Esophagus mucosa (tissue), 1 donor: ENCODE results near the gene RIOK1. TPM values are rescaled to one million over a fixed set of nuclear protein-coding genes. Genes with fewer than 3 reads are reported as not detected.

Experiments used
- ATAC-seq: fragments of 200-7000 bp; cut with Tn5 transposase; one replicate; pipeline ENCODE4 v1.9.1; 2020
- total RNA-seq: library from RNA; stranded (reverse); gene quantifications from one replicate; pipeline ENCODE4 v1.2.4, GENCODE V29; 2023
- donor health status: DM: yes; HTN: yes; CAD: no.

RIOK1 gene
- total RNA-seq, 1 donor from 2014 or later, result 21.5 TPM

DNA sequence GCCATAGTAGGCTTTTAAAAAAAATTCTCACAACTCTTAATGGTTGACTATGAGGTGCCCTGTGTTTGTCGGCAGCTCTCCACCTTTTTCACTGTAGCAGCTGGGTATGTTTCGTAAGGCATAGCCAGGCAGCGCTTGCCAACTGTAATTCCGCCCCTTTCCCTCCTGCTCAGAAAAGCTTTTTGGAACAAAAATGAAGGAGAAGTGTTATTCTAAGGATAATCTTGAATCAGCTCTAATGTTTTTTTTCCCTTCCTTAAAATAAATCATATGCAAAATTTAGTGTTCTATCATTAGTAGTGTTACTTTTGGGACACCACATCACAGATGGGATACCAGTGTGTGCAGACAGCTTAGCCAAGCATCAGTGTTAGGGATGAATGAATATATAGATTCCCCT is 21.2 kb downstream of the RIOK1 start:
- no peak for ATAC-seq

DNA sequence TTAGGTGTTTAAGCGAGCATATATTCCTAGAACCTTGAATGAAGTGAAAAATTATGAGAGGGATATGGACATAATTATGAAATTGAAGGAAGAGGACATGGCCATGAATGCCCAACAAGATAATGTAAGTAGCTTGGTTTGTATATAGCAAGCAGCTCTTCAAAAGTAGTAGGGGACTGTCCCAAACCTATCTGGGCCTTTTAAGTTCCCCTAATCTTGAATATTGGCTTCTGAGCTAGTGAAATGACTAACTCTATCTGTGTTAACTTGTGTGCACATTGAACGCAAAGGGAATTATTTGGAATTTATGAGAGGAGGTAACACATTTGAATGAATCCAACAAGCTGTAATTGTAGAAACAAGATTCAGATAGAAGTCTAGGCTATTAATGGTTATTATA is 21.7 kb downstream of the RIOK1 start:
- ATAC-seq, result no peak

DNA sequence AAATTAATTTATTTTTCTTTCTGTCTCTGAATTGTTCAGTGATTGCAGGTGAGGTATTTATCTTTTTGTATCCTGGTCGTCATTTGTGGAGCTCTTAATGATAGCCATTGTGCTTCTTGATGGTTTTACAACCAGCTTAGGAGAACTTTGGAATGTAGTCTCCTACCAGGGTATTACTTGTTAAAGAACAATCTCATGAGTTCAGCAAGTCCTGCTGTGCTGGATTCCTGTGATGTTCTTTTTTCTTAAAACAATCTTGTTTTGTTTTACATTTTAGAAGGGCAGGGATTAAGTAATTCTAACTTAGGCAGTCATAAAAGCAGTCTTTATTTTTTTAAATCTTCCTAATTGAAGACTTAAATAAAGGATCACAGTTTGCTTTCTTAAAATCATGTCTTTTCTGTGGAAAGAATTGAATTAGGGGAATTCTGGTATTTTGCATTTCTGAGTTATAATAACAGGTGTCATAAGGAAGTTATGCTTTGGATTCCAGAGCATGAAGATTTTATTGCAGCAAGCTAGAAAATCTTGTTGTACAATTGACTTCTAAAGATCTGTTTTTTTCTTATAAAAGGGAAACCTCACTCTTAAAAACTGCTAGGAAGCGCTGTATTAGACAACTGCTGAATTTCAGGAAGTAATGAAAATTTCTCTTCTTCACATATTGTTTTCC is 23.7 kb downstream of the RIOK1 start:
- no peak for ATAC-seq

DNA sequence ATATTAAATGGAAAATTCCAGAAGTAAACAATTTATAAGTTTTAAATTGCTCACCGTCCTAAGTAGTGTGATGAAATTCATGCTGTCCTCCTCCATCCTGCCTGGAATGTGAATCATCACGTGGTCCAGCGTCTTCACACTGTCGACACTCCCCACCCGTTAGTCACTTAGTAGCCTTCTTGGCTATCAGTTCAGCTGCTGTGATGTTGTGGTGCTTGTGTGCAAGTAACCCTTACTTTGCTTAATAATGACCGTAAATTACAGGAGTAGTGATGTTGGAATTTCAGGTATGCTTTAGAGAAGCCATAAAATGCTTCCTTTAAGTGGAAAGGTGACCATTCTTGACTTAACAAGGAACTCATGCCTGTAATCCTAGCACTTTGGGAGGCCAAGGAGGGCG is 25.2 kb downstream of the RIOK1 start:
- no peak for ATAC-seq

DNA sequence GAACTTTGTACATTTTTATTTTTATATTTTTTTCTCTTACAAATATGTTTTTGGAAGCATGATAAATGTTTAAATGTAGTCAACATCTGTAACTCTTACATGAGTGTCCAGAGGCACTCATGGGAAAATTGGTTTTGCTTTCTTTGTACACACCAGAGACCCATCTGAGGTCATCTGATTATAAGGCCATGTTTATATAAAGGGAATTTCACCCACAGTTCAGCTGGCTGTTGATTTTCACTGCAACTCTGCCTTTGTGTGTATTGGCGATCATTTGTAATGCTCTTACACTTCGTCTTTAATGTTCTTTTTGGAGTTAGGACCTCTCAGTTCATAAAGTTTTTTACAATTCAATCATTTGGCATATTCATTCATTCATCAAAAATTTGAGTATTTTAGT is 28.1 kb downstream of the RIOK1 start:
- no peak for ATAC-seq

DNA sequence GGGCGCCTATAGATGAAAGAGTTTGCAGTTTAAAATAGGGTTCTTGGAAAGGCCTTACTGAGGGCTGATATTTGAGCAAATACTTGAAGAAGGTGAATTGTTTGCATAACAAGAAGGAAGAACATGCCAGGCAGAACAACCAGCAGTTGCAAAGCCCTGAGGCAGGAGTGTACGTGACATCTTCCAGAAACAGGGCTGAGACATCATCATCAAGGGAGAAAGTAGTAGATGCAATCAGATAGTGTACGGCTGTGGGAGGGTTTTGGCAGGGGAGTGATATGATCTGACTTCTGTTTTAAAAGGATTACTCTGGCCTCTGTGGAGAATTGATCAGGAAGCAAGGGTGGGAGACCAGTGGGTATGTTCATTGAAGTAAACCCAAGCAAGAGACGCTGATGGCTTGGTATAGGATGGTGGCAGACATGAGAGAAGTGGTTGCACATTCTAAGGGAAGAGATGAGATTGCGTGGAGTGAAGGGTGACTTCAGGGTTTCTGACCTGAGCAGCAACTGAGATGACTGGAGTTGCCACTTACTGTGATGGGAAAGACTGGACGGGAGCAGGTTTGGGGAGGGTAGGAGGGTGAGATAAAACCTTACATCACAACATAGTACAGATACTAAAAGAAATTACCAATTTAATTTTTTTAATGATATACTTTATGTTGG is 28.8 kb downstream of the RIOK1 start:
- peak; percentile 71 for ATAC-seq

DNA sequence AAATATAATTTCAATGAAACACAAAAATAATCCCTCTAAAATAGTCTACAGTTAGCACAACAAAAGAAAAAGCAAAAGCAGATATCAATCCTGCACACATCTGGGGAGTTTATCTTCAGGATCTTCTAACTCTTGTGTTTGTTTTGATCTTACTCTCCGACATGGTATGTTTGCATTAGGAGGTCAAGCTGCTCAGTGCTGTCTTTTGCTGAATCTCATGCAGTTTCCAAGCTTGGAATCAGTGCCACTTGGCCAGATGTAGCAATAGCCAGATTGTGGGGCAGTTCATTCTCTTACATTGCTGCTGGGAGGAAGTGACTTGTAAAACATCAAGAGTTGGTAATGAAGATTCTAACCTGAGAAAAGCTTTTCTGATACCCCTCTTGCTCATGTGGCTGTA is 29.5 kb downstream of the RIOK1 start:
- no peak for ATAC-seq

DNA sequence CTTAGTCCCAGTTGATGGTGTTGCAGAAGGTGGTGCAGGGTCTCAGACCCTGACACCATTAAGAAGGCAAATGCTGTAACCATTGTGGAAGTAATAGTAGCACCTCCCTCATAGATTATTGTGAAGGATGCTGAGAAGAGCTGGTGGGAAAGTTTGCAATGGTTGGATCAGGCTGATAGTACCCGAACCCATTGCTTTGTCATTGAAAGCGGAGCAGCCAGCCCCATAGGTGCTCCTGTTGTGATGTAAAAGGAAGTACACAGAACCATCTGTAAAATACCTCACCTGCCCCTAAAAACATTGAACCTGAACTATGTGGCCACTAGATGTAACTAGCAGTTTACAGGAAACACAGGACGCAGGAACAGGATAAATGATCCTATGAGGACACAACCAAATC is 31.5 kb downstream of the RIOK1 start:
- no peak for ATAC-seq

DNA sequence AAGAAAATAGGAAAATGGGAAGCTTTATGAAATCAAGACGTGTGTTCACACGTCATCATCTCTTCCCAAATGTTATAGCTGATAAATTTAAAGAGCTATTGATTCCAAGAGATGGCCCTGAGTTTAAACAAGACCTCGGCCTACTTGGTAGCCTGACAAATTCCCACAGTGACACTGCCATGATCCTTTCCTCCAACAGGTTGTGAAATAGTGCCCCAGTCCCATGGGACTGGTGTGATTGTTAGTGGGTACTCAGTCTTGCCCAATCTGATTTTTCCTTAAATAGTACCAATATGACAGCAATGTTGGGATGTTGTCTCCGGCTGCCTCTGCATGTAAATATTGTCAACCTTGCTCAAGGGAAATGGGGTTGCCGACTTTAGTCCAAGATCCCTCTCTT is 34.5 kb downstream of the RIOK1 start:
- ATAC-seq, result no peak

DNA sequence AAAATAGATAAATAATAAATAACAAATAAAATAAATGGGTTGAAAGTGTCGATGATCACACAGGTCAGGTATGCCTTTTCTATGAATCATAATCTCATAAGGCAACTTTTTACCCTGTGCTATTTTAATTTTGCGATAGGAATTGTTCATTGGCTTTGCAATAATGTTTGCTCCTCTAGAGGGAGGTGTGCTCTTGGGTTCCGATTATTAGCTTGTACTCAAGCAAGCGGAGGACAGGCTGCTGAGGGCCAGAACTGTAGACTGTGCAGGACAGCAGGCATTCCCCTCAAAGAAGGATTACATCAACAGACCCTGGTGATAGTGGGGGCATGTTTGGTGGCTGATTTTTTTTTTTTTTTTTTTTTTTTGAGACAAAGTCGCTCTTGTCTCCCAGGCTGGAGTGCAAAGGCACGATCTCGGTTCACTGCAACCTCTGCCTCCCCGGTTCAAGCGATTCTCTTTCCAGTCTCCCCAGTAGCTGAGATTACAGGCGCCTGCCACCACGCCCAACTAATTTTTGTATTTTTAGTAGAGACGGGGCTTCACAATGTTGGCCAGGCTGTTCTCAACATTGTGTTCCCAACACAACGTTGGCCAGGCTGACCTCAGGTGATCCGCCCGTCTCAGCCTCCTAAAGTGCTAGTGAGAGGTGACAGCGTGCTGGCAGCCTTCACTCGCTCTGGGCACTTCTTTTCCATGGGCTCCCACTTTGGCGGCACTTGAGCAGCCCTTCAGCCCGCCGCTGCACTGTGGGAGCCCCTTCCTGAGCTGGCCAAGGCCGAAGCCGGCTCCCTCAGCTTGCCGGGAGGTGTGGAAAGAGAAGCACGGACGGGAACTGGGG is 35.6 kb downstream of the RIOK1 start:
- peak; percentile 89 for ATAC-seq

DNA sequence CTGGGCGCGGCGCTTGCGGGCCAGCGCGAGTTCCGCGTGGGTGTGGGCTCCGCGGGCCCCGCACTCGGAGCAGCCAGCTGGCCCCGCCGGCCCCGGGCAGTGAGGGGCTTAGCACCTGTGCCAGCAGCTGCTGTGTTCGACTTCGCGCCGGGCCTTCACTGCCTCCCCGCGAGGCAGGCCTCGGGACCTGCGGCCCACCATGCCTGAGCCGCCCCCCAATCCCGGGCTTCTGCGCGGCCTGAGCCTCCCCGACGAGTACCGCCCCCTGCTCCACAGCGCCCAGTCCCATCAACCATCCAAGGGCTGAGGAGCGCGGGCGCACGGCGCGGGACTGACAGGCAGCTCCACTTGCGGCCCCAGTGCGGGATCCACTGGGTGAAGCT is 36.2 kb downstream of the RIOK1 start:
- no peak for ATAC-seq

DNA sequence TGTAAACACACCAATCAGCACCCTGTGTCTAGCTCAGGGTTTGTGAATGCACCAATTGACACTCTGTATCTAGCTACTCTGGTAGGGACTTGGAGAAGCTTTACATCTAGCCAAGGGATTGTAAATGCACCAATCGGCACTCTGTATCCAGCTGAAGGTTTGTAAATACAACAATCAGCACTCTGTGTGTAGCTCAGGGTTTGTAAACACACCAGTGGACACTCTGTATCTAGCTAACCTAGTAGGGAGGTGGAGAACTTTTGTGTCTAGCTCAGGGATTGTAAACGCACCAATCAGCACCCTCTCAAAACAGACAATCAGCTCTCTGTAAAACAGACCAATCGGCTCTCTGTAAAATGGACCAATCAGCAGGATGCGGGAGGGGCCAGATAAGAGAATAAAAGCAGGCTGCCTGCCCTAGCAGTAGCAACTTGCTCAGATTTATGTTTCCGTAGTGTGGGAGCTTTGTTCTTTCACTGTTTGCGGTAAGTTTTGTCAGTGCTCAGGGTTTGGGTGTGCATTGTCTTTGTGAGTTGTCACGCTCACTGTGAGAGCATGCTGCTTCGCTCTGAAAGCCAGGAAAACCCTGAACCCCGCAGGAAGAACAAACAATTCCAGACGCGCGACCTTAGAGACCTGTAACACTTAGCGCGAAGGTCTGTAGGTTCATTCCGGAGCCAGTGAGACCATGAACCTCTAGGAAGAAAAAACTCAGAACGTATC is 37.0 kb downstream of the RIOK1 start:
- peak; percentile 59 for ATAC-seq

DNA sequence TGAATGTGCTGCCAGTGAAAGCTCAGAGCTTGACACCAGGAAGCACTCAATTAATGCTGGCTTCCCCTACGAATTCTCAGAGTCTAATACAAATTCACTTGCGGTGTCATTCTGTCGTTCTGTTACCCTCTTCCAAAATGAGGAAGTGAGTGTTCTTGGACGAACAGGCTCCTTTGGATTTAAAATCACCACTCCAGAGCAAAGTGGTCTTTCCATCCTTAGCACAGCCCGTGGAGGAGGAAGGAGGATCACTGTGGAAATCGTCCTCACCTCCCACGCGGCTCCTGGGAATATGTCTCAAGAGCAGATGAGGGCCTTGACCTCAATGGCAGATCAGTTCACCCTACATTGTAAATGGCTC is 41.7 kb downstream of the RIOK1 start:
- ATAC-seq, result no peak

DNA sequence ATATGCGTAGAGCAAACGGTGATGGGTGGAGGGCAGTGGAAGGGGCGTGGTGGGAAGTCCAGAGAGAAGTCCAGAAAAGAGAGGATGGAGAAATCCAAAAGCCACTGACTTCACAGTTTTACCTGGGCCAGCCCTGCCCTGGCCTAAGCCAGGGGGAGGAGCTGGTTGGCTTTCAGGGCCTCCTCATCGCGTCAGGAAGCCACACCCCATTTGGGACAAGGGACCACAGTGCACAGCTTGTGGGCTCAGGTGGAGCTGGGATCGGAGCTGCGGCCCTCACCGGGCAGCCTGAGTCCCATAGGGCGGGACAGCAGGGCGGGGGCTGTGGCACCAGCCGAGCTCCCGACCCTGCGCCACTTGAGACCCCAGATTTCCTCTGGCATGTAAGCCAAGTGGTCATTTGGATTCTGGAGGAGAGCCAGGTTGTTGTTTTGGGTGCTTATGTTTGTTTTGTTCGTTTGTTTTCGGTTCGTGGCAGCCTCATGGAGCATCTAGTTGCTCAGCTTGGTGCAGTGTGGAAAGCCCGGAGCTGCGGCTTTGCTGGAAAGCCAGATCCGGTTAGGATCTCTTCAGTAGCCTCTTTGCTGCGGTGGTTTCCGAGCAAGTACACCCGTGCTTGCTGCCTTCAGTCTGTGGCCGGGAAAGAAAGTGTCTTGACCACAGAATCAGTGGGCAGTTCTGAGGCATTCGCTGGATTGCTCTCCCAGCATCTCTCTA is 42.2 kb downstream of the RIOK1 start:
- peak; percentile 54 for ATAC-seq

DNA sequence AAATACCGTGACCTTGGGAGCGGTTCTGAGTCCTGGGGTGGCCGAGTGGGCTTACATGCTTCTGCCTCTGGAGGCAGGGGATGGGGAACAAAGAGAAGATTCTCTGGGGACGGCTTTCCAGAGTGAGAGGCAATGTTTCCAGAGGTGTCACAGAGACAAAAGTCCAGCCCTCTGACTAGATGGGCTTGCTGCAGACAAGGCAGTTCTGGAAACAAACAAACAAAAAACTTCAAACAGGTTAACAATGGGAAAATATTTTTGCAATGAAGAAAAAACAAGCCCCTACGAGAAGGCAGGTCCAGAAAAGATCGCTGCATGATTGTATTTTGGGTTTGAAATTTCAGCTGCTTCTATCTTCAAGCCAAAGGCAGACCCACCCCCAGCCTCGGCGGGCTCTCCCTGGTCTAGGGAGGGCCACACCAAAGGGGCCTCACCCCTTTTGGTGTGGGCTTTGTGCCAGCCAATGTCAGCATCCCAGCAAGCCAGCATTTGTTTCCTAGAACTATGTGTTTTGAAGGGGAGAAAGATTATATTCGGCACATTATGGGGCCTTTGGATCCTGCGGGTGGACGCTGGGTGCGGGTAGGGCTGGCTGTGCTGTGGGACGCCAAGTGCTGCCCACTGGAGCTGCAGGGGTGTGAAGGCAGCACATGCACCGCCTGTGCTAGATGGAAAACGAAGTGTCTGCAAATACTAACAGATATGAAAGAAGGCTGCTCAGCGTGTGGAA is 42.9 kb downstream of the RIOK1 start:
- no peak for ATAC-seq

DNA sequence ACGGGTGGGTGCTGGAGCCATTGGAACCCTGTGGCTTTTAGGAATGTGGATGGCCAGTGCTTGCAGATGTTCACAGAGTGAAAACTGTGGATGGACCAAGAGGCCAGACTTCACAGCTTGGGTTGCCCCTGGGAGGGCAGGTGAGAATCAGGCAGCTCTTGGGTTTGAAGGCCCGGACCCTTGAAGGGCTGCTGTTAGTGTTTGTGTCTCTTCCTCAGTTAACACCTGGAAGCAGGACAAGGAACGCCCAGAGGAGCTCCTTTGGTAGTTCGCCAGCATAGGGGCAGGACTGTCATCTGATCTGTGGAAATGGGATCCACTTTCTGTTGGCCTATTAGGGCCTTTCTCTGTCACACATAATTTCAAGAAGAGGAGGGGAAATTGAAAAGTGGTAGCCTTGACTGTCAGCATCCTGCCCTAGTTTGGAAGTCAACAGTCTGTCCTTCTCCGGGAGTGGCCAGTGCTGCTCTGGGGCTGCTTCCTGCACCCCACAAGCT is 43.6 kb downstream of the RIOK1 start:
- peak; percentile 26 for ATAC-seq

DNA sequence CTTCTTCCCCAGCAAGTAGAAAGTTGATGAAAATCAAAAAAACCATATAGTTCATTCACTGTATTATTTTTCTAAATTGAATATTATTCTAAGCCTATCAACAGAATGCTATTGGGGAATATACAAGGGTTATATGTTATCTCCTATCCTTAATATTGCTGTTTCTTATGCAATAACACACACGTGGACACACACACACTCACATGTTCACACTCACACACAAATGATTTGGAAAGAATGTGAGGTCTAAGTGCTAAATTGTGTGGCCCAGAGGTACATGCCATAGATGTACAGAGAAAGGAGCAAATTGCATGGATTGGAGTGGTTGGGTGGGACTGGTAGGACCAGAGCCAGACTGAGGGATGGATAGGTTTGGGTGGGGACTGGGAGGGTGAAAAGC is 45.1 kb downstream of the RIOK1 start:
- ATAC-seq, result peak; percentile 24

DNA sequence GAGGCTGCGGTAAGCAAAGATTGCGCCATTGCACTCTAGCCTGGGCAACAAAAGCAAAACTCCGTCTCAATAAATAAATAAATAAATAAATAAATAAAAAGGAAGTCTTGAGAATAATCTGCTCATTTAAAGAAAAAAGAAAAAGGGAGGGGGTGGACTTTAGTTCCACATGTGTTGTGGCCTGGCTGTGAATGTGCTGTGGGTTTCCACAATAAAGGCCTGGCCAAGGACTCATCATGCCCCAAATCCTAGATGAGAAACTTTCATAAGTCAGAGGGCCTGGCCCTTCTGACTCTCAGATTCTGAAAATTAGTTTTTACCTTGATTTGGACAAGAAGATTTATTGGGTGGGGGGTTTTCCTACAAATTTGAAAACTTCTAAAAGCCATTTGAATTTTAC is 48.4 kb downstream of the RIOK1 start:
- ATAC-seq, result no peak

DNA sequence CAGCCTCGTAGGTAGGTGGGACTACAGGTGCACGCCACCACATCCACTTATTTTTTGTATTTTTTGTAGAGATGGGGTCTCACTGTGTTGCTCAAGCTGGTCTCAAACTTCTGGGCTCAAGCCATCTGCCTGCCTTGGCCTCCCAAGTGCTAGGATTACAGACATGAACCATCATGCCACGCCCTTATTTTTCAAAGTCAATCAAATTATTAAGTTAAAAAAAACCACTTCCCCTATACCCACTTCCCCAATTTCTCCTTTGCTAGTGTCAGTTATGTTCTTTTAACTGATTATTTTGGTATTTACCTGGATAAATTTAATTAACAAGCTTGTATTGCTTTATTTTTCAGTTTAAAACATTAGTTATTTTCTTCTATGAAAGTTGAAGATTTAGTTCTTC is 49.6 kb downstream of the RIOK1 start:
- ATAC-seq, result no peak

DNA sequence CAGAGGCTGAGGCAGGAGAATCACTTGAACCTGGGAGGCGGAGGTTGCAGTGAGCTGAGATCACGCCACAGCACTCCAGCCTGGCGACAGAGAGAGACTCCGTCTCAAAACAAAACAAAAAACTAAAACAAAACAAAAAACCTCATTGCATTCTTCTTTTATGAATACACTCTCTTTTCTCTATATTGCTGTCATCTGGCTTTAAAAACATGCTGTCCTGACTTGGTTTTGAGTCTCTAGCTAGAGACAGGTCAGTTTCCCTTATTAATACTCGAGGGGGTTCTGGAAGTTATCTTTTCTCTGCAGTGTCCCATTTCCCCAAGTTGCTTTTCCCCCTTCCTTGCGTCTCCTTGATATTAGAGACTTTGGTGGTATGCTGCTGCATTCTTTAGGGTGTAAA is 50.9 kb downstream of the RIOK1 start:
- ATAC-seq, result no peak

DNA sequence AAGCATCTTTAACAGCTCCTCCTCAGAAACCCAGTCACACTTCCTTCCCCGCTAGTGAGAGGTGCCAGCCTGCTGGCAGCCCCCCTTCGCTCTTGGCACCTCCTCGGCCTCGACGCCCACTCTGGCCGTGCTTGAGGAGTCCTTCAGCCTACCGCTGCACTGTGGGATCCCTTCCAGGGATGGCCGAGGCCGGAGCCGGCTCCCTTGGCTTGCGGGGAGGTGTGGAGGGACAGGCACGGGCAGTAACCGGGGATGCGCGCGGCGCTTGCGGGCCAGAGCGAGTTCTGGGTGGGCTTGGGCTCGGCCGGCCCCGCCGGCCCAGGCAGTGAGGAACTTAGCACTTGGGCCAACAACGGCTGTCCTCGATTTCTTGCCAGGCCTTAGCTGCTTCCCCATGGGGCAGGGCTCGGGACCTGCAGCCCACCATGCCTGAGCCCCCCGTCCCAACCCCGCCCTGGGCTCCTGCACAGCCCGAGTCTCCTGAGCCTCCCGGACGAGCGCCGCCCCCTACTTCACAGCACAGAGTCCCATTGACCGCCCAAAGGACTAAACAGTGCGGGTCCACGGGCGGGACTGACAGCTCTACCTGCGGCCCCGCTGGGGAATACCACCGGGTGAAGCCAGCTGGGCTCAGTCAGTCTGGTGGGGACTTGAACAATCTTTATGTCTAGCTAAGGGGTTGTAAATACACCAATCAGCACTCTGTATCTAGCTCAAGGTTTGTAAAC is 51.6 kb downstream of the RIOK1 start:
- no peak for ATAC-seq
